Left ventricle myocardium superior (tissue), 1 donor: Measurements from ENCODE around the gene CCR1. TPM values are rescaled to one million over a fixed set of nuclear protein-coding genes. Genes with fewer than 3 reads are reported as not detected.
"Not testable (repeated sequence)": the region's sequence is repeated elsewhere in the genome, so short reads cannot be mapped to it uniquely, and the experiment has no call there.

Experiments used
- ATAC-seq: fragments of 200-7000 bp; cut with Tn5 transposase; one replicate; pipeline ENCODE4 v1.9.1; 2020; ENCODE audit warnings: mild to moderate bottlenecking, moderate library complexity
- DNase-seq: peaks from one replicate; pipeline ENCODE4 v3.0.0-alpha.2; 2020
- intact Hi-C: fragments of 100-400 bp; cut with micrococcal nuclease; formaldehyde crosslinking; loops from one replicate; pipeline ENCODE4 v1.11.0; 2022
- total RNA-seq: library from RNA; stranded (reverse); fragmentation: NEBNext Ultra II Directional; extraction: Animal tissue kit (Norgen Biotek cat#: 25700); gene quantifications from one replicate; pipeline ENCODE4 v1.2.1, GENCODE V29; 2021
- donor health status: DM: no; HTN: yes; CAD: no; lungs with severe emphysema.

CCR1 gene
- total RNA-seq, 1 donor from 2014 or later, result 2.4 TPM

DNA sequence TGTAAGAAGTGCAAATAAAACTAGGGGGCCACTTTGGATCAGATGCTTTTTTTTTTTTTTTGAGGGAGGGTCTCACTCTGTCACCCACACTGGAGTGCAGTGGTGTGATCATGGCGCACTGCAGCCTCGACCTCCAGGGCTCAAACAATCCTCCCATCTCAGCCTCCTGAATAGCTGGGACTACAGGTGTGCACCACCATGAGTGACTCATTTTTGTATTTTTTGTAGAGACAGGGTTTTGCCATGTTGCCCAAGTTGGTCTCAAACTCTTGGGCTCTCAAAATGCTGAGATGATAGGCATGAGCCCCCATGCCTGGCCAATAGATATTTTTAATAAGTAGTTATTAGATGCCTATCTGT, 20.8 kb downstream of the CCR1 start:
- ATAC-seq, result no peak
- no peak for DNase-seq
- intact Hi-C loops, result no loop called here

DNA sequence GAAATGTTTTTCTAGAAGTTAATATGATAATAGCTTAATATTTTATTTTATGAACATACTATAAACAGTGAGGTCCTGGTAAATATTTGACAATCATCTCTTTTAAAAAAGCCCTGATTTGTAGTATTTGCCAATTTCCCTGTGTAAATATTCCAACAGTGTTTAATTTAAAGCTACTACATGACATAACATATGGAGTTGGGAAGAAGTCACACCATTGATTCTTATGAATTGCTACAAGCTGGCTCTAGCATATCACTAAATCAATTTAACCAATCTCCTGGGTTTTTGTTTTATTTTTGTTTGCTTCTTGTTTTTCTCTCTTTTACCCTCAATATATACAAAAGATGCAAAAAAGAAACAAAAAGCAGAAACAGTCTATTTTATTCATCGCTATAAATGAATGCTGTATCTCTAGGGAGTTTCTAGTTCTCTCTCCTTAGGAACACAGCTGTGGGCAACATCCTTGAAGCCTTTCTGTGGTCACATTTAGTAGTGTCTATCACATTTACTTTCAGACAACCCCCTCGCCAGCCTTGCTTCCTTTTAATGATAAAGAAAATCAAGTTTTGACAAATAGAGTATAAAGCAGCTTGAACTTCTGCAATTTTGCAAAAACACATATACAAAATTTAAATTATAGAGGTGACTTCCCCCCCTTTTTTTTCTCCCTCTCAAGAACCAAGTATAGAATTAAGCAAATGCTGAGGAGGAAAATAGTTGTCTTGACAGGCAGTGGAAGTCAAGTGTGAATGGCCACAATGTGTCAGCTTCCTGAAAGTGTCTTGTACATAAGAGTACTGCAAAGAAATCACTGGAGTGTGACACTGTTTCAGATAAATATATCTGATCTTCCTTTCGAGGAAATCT, 21.4 kb downstream of the CCR1 start:
- ATAC-seq (no peak), DNase-seq (no peak)
- intact Hi-C loops, result no loop called here

DNA sequence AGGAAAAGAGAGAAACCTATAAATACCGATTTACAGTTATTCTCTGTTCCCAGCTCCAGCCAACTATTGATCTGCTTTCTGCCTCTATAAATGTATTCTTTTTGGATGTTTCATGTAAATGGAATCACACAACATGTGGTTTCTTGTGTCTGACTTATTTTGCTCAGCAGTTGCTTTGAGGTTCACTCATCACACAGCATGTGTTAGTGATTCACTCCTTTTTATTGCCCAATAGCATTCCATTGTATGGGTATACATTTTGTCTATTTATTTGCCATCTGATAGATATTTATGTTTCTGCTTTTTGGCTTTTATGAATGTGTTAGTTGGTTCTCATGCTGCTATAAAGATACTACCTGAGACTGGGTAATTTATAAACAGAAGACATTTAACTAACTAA, 23.6 kb downstream of the CCR1 start:
- ATAC-seq, result no peak
- intact Hi-C loops, result no loop called here

DNA sequence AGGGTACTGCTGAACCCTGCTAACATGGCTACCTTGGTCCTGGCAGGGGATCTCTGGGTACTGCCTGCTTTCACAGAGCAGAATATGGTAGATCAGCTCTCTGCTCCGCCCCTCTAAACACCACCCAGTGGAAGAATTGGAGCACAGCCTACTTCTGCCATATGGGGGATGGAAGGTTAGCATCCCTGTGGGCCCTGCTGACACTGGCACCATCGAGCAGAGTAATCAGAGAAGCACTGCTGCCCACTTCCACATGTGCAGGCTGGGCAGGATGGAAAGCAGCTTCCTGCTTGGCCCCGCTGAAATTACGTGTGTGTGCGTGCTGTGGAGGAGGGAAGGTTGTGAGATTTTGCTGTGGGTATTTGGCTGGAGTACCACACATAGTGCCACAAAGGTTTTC, 24.8 kb downstream of the CCR1 start:
- intact Hi-C loops, result no loop called here
- no peak for DNase-seq
- ATAC-seq, result no peak

More for the DNA sequence above, 23.6 kb downstream of the CCR1 start:
- DNase-seq, result no peak

DNA sequence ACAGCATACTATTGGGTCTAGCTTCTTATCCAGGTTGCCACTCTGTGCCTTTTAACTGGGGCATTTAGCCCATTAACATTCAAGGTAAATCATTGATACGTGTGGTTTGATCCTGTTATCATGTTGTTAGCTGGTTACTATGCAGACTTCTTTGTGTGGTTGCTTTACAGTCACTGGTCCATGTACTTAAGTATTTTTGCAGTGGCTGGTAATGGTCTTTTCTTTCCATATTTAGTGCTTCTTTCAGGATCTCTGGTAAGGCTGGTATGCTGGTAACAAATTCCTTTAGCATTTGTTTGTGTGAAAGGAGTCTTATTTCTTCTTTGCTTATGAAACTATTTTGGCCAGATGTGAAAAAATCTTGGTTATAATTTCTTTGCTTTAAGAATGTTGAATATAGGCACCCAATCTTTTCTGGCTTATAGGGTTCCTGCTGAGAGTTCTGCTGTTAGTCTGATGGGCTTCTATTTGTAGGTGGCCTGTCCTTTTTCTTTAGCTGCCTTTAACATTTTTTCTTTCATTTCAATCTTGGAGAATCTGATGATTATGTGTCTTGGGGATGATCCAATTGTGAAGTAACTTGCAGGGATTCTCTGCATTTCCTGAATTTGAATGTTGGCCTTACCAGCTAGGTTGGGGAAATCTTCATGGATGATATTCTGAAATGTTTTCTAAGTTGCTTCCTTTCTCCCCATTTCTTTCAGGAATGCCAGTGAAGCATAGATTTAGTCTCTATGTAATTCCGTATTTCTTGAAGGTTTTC, 39.3 kb downstream of the CCR1 start:
- intact Hi-C loops, result no loop called here

DNA sequence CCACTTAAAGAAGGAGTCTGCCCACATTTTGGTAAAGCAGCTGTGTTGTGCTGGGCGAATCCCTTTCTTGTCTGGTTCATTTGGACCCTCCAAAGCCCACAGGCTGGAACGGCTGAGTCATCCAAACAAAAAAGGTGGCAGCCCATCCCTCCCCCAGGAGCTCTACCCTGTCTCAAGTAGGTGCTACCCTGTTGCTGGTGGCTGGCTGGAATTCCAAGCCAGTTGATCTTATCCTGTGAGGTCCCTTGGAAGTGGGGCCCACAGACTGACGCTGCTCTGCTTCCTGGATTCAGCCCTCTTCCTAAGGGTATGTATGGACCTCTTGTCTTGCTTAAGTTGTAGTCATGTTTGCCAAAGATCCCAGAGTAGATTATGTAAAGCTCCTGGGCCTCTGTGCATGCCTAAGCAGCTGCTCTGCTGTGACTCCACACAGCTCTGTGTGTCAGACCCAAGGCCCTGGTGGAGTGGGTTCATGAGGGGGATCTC, 44.5 kb downstream of the CCR1 start:
- no peak for ATAC-seq
- DNase-seq, result no peak
- intact Hi-C loops, result no loop called here

More for the DNA sequence above, 39.3 kb downstream of the CCR1 start:
- DNase-seq (no peak), ATAC-seq (no peak)

DNA sequence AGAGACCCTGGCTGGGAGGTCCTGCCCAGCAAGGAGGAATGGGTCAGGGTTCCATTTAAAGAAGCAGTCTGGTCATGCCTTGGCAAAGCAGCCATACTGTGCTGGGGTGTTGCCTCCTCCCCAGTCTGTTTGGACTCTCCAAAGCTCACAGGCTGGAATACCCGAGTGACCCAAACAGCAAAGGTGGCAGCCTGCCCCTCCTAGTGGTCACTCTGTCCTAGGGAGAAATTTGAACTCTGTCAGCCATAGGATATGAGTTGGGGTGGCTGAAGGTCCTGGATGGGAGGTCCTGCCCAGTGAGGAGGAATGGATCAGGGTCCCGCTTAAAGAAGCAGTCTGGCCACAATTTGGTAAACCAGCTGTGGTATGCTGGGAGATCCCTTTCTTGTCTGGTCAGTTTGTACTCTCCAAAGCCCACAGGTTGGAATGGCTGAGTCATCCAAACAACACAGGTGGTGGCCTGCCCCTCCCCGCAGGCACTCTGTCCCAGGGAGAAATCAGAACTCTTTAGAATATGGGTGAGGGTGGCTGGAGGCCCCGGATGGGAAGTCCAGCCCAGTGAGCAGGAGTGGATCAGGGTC, 45.0 kb downstream of the CCR1 start:
- no peak for DNase-seq
- intact Hi-C loops, result no loop called here
- ATAC-seq, result no peak

DNA sequence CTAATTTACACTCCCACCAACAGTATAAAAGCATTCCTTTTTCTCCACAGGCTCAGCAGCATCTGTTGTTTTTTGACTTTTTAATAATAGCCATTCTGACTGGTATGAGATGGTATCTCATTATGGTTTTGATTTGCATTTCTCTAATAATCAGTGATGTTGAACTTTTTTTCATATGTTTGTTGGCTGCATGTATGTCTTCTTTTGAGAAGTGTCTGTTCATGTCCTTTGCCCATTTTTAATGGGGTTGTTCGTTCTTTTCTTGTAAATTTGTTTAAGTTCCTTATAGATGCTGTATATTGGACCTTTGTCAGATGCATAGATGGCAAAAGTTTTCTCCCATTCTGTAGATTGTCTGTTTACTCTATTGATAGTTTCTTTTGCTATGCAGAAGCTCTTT, 50.4 kb downstream of the CCR1 start:
- DNase-seq, intact Hi-C loops, ATAC-seq: not testable (repeated sequence)

DNA sequence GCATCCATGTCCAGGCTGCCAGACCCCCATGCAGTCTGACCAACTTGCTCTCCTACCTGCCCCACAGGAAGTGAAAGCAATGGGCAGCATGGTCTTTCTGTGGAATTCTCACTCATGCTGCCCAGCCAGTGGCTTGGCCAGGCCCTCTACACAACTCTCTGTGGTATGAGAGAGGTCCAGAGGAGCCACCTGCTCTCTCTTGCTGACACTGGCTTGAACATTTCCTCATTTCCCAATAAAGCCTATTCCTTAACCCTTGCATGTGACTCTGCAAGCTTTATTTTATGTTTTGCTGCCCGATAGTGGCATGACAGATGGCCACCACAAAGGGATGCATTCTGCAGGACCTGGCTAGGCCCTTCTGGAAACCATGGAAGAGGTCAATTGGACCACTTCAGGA, 53.8 kb downstream of the CCR1 start:
- intact Hi-C loops, result no loop called here
- ATAC-seq (peak; percentile 46), DNase-seq (no peak)

Other genes starting within 250 kb of the CCR1 start
- 146 TPM for gene FYCO1, start 212.5 kb downstream of the CCR1 start, total RNA-seq
- not detected for gene XCR1, start 180.8 kb downstream of the CCR1 start, total RNA-seq
- not detected for gene CCR3, start 34.1 kb upstream of the CCR1 start, total RNA-seq
- gene CCR2, start 145.8 kb upstream of the CCR1 start, total RNA-seq, result 1.3 TPM
- gene CCR5, start 162.6 kb upstream of the CCR1 start, total RNA-seq, result 0.62 TPM
- 1.4 TPM for gene CCRL2, start 198.9 kb upstream of the CCR1 start, total RNA-seq